NCI-H1694 (cell line): ENCODE data around the gene GNB5.
A peak's percentile ranks its signal among the peaks of the same experiment; 100 is the strongest.
"Not testable (repeated sequence)": the region's sequence is repeated elsewhere in the genome, so short reads cannot be mapped to it uniquely, and the experiment has no call there.

Experiments
- DNase-seq: peaks from one replicate; lab custom pipeline; 2025; lab: John Stamatoyannopoulos, UW

Gene GNB5

DNA sequence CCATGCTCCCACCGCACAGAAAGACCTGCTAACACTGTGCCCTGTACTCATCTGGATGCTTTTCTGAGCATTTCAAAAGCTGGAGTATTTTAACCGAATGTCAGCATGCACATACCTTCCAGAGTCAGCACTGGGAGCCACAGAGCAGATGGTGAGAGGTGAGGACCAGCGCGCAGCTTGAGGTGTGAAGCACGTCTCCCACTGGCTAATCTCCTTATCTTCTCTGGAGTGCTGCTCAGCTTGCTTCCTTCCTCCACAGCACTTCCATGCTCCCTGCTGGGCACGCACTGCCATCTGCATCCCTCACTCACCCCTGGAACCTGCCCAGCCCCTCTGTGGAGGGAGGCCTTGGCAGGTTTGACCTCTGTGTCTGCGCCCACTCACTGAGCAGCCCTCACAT is at the start of gene GNB5:
TSS of gene GNB5 (minus strand) at position 186 of the 400 bp plus-strand sequence. CDS start 6,716 bp downstream, outside the sequence.
- no peak for DNase-seq

DNA sequence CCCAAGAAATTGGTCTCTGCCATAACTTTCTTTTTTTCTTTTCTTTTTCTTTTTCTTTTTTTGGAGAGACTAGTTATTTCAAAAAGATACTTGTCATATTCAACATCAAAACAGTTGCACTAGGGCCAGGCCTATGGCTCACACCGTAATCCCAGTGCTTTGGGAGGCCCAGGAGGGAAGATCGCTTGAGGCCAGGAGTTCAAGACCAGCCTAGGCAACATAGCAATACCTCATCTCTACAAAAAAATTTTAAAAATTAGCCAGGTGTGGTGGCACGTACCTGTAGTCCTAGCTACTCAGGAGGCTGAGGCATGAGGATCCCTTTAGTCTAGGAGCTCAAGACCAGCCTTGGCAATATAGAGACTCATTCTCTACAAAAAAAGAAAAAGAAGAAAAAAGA is 49.0 kb upstream of the GNB5 start:
- no peak for DNase-seq

DNA sequence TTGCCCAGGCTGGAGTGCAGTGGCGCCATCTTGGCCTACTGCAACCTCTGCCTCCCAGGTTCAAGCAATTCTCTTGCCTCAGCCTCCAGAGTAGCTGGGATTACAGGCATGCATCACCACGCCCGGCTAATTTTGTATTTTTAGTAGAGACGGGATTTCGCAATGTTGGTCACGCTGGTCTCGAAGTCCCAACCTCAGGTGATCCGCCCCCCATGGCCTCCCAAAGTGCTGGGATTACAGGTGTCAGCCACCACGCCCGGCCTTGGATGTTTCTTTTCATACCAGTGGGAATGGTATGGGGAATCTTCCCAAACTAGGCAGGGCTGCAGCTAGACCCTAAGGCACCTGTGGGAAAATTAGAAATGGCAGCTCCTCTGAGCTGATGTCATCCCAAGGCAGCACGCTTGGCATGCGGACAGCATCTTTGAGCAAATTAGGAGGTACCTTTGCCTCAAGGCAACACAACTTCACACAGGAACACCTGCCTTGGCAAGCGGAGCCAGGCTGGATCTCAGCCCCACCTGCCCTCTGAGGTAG is 47.9 kb upstream of the GNB5 start:
- DNase-seq, result not testable (repeated sequence)

DNA sequence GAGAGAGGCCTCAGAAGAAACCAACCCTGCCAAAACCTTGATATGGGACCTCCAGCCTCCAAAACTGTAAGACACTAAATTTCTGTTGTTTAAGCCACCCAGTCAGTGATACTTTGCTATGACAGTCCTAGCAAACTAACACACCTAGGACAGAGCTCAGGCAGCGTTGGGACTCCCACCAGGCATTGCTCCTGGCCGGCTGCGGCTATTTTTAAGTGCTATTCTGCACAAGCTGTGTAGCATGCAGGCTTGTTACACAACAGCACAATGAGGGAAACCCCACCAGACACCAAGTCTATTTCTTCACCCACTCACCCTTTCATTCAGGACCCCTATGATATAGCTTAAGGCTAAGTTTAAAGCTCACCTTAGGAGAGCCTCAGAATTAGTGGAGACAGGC is 47.0 kb upstream of the GNB5 start:
- DNase-seq, result no peak

DNA sequence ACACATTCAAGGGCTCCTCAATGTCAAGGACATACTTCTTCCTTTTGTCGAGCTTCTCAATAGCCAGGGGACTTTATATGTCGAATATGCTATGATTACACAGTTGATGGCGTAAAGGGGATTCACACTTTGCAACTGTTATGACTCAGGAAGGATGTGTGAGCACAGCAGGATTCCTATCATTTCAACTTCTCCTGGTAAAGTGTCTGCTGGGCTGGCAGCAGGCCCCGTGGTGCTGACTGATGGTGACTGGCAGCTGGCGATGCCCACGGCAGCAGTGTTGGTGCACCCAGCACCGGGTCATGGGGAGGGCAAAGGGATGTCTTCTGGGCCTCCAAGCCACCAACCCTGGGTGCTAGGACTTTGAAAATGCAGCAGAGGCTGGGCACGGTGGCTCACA is 44.8 kb upstream of the GNB5 start:
- DNase-seq, result no peak

DNA sequence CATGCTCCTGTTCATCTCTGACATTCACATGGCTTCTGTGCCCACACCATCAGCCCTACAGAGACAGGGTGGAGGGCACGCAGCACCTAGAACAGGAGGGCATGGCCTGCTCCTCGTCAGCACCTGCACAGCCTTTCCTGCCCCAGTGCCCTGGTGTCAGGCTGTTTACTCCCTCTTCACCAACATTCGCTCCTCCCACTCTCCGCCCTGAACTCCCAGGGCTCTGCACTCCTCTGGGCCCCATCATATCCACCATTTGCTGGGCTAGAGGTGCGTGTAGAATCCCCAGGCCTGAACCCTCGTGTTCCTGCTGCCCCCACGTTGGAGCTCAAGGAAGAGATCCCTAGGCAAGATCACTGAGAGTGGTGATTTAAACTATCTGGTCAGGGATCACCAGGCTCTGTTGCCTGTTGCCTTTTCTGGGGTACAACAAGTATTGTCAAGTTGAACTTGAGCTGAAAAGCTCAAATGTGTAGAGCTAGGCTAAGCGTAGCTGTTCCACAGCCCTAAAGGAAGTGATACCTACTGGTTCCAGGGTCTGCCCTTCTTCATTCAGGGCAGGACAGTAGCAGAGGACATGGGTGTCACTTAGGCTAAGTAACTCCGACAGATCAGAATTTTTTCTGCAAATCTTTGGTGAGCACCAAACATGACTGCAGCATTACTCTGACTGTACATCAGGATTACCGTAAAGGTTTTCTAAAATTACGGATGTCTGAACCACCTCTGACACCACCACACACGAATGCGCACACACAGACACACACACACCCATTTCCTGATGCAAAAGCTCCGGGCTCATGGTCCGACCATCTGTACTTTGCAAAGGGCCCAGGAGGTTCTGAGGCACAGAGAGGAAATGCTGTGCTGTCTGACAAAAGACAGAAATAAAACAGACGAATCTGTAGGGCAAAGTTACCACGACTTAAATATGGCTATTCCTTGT is 43.7 kb upstream of the GNB5 start:
- no peak for DNase-seq

DNA sequence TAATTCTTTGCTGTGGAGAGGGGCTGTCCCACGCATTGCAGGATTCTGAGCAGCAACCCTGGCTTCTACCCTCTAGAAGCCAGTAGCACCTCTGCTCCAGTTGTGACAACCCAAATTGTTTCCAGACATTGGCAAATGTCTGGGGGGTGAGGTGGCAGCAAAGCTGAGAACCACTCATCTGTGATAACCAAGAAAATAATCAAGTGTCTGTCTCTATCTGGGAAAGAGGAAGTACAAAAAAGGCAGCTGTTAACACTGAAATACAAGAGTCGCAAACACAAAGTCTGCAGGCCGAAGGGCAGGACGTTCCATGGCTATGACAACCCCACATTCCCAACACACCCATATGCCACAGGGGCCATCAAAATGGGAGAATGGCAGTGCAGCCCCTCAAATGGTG is 42.2 kb upstream of the GNB5 start:
- DNase-seq, result no peak

DNA sequence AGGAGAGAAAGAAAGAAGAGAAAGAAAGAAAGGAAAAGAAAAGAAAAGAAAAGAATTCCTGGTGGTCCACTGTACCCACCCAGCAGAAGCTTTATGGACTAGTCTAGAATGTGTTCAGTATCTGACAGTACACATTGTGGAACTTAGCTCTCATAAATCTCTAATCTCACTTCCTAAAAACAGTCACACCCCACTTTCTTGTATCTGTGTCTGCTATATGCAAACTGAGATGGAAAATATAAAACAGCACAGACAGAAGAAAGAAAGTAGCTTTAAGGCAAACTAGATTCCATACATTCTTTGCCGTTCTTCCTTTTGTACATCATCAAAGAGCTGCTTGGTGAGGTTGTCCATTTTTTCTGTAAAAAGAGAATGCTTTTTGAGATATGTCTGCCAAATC is 41.1 kb upstream of the GNB5 start:
- DNase-seq, result no peak

DNA sequence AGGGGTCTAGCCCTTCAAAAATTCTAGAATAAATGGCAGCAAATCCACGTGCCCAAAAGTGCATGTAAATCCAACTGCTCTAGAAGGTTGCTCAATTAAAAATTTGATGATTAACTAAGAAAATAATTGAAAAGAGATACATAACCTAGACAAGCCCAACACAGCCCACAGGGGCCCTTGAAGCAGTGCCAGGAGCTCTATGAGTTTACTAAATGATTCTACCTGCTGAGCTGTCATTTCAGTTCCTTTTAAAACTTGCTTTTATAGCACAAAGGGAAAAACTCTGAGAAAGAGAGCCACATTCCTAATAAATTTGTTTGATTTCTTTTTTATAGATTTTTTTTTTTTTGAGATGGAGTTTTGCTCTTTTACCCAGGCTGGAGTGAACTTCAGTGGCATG is 38.9 kb upstream of the GNB5 start:
- no peak for DNase-seq

DNA sequence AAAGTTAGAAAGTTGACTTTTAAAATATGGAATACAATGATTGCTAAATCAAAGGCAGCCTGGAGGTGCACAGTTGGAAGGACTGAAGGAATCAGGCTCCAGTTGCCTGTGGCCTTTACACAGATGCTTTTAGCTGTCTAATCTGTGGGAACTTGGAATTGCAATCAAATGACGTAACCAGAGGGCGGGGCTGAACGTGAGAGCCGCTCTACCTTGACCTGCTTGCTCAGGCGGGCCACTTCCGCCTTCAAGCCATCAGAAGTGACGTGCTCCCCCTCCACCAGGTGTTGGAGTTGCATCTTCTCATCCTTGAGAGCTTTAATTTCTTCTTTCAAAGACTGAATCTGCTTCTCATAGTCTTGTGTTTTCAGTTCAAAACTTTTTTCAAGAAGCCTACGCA is 37.7 kb upstream of the GNB5 start:
- no peak for DNase-seq

DNA sequence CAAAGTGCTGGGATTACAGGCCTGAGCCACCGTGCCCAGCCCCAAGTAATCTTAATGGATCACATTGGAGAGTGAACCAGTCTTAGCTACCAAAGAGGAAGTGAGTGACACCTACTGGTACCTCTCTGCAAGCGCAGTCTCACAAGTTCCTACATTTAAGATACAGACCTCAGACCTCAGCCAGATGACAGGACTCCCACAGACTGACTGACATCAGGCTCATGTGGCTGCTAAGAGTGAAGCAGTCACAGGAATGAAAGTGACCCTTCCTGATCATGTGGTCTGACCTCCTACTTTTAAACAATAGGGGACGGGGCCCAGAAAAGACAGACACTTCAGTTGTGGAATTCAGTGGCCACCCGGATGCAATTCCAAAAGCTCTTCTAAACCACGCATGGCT is 36.3 kb upstream of the GNB5 start:
- DNase-seq, result peak; percentile 73

DNA sequence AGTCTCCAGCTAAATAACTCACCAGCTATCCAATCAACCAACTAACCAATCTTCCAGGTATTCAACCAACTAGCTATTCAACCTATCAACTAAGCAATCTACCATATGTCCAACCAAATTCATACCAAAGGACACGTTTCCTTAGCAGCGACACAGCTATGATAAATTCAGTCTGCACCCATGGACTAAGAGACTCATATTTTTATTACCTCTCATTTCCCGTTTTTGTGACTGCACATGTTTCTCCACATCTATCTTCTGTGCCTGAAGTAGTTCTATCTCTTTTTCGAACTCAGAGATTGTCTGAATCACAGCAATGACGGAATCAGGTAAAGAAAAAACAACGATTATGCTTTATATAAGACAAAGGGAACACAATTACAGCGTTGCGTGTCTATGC is 34.0 kb upstream of the GNB5 start:
- DNase-seq, result no peak

DNA sequence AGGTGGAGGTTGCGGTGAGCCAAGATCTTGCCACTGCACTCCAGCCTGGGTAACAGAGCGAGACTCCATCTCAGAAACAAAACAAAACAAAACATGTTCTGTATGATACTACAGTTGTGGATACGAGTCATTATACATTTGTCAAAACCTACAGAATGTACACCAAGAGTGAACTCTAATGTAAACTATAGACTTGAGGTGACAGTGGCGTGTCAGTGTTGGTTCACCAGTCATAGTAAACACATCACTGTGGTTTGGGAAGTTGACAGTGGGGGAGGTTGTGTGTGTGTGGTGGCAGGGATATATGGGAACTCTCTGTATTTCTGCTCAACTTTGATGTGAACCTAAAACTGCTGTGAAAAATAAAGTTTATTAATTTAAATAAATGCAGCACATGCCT is 33.0 kb upstream of the GNB5 start:
- no peak for DNase-seq

DNA sequence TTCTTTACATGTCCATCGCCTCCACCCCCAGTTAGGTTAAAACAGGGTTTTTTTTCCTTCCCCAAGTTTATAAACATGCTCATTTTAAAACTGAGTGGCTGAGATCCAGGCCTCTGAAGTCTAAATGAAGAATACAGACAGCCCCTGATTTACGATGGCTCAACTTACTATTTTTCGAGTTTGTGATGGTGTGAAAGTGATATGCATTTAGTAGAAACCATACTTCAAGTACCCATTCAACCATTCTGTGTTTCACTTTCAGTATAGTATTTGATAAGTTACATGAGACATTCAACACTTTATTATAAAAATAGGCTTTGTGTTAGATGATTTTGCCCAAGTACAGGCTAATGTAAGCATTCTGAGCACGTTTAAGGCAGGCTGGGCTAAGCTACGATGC is 30.5 kb upstream of the GNB5 start:
- no peak for DNase-seq

DNA sequence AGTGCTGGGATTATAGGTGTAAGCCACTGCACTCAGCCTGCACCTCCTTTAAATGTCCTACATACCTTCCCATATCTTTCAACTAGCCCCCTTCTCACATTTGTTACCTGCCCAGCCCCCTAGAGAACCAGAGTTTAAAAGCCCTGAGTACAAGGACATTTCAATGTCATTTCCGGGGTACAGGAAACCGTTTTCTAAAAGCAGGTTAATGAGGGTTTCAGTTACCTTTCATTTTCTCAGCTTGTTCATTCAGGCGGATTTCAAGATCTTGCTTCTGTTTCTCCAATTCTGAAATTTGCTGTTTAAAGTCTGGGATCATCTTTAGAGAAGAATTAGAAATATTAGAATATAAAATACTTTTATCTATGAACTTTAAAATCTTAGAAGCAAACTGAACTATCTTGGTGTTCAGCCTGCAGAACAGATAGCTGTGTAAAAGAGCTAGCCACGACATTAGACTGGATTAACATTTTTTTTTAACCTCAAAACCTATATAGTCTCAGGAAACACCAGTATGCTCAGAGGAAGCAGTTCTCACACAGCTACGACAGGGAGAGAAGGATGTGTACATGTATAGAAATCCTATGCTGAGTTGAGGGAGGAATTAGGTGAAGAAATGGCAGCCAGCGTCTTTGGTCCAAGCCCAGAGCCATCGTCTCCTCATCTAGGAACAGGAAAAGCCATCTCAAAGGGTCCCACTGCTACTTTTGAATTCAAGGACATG is 29.9 kb upstream of the GNB5 start:
- no peak for DNase-seq

DNA sequence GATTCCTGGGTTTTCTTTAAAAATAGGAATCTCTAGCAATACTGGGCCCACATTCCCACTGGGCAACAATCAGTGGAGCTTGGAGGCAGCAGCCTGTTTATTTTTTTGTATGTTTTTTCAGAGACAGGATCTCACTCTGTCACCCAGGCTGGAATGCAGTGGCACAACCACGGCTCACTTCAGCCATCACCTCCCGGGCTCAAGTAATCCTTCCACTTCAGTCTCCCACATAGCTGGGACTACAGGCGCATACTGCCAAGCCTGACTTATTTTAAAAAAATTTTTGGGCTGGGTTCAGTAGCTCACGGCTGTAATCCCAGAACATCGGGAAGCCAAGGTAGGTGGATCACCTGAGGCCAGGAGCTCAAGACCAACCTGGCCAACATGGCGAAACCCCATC is 29.1 kb upstream of the GNB5 start:
- DNase-seq, result no peak

DNA sequence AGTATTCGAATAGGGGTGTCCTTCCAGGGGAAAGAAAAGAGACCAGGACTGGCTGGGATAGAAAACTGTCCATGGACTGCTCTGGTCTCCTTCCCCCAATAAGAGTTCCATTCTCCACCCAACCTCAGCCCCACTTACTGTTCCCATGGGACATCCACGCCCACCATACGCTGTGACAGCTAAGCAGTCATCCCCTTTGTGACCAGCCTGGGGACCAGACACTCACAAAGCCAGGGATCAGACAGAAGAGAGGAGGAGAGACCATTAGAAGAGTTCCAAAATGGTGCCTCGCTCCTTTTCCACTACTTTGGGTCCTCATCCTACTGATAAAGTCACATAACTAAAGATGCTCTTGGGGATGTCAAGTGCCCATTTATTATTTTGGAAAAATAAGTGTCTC is 27.6 kb upstream of the GNB5 start:
- no peak for DNase-seq

DNA sequence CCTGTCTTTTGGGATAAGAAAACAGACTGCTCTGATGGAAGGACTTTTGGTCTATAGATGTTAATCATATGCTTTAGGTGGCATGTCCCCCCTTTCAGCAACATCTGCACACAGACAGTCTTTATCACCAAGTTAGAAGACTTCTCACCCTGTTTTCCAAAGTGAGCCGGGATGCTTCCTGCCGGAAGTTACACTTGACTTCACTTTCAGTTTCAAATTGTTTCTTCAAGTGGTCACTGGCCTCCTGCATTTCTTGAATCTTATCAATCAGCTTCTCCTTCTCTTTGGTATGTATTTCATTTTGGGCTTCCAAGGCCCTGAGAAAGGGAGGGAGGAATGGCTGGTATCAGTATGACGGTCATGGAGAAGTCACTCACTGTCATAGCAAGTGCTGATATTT is 27.2 kb upstream of the GNB5 start:
- no peak for DNase-seq

DNA sequence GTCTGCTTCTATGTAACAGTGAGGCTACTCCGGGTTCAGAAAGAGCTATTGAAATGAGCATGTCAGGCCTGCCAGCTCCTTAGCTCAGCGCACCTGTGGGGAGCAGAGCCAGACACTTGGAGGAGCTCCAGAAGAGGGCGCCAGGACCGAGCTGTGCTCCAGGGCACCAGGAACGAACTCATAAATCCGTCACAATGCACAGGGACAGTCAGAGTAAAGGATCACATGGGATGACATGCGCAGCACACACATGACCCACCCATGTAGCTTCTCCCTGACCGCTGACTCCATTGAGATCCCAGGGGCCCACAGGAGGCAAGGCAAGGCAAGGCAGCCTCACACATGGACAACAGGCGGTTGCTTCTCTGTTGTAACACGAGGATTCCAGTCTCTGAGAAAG is 26.0 kb upstream of the GNB5 start:
- no peak for DNase-seq

DNA sequence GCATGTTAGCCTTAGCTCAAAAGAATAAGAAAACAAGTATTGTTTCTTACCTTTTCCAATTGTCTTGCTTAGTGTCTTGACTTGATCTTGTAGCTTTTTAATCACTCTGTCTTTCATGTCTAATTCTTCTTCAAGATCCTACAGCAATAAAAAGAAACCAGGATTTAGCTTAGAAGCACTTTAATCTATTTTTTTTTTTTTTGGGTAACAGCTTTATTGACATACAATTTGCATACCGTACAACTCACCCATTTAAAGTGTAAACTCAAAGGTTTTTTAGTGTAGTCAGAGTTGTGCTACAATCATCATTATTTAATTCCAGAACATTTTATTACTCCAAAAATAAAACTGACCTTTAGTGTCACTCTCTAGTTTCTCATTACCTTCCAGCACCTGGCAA is 23.4 kb upstream of the GNB5 start:
- DNase-seq, result no peak

DNA sequence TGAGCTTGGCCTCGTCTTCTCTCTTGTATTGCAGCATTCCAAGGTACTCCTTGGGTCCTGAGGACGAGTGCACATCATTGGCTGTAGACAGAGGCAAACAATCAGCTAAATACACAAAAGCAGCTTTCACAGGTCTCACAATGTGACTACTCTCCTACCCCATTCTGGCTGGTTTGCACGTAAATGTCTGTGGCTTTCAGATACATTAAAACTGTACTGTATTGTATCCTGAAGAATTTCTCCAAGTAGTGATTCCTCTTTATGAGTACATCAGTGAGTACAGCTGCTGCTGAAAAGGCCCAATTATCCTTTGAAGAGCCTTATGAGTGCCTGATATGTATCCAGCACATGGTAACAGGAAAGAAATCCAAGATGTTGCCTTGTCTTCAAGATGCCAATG is 22.0 kb upstream of the GNB5 start:
- no peak for DNase-seq

DNA sequence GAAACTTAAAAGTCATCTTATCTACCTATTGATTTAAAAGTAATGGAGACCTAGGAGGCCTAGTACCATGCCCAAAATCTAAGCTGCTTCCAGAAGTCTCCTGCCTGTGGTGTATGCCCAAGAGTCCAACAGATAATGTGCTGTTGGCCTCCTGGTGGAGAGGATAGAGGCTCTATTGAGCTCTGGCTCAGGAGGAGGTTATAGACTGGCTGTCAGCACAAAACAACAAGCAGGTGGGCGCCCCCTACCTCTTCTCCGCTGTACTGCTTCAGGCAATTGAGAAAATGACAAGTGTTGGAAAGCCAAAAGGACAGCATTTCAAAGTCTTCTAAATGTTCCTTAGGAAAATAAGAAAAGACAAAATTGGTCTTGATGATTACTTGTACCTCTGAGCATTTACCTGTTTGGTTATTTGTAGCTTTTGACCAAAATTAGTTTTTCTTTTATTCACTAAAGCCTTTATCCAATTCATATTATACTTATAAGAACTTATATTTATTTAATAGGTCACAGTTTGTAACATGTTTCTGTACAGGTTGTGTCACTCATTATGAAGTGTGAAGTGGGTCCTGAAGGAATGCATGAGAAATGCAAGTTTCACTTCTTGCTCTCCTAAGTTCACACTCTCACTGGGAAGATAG is 17.2 kb upstream of the GNB5 start:
- DNase-seq, result peak; percentile 35

DNA sequence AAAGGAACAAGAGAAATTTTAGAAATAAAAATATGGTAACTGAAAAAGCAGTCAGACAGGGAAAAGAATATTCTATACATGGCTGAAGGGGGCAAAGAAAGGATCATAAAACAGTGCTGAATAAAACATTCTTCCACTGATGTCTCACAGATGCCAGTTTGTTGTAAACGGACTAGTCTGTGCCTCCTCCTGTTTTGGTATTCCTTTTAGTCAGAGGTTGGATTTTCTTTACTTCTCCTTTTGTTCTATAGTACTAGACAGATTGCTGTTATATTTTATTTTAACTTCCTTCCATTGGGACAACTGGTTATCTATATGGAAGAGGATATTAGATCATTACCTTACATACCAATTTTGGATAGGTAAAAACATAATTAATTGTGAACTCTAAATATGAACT is 16.0 kb upstream of the GNB5 start:
- no peak for DNase-seq
